OCI-LY1 (cell line): ENCODE measurements around the gene FAT1.

ENCODE experiments used
- H2AFZ ChIP-seq: fragments of 200-600 bp; sonication (generic), shearing (Covaris generic); 2 replicates; pipeline ENCODE4 v1.6.0; 2014; ENCODE audit warnings: antibody characterized with exemption, mild to moderate bottlenecking, low read length
- H3F3A ChIP-seq: fragments of 200-600 bp; sonication (generic), shearing (Covaris generic); 2 replicates; pipeline ENCODE4 v1.6.0; 2014; ENCODE audit warnings: mild to moderate bottlenecking, antibody characterized with exemption, low read length, moderate library complexity; ENCODE audit not compliant: insufficient read depth
- H3K27ac ChIP-seq: fragments of 200-600 bp; sonication (generic); 2 replicates; pipeline ENCODE4 v1.5.1; 2014; ENCODE audit warnings: low read length, mixed run types, mild to moderate bottlenecking, low read depth; ENCODE audit not compliant: poor library complexity, severe bottlenecking
- H3K27me3 ChIP-seq: fragments of 200-600 bp; sonication (generic); 2 replicates; pipeline ENCODE4 v1.6.0; 2014; ENCODE audit warnings: antibody characterized with exemption, mild to moderate bottlenecking, low read length, moderate library complexity; ENCODE audit not compliant: insufficient read depth
- H3K36me3 ChIP-seq: fragments of 200-600 bp; sonication (generic); 2 replicates; pipeline ENCODE4 v1.6.1; 2014; ENCODE audit warnings: mild to moderate bottlenecking, antibody characterized with exemption, low read length, moderate library complexity, mixed read lengths; ENCODE audit not compliant: insufficient read depth
- H3K4me1 ChIP-seq: fragments of 200-600 bp; sonication (generic); 2 replicates; pipeline ENCODE4 v1.5.1; 2014; ENCODE audit warnings: mild to moderate bottlenecking, low read length, moderate library complexity; ENCODE audit not compliant: insufficient read depth, severe bottlenecking
- H3K4me2 ChIP-seq: fragments of 200-600 bp; sonication (generic), shearing (Covaris generic); 2 replicates; pipeline ENCODE4 v1.6.1; 2014; ENCODE audit warnings: low read length
- H3K4me3 ChIP-seq: fragments of 200-600 bp; sonication (generic); 2 replicates; pipeline ENCODE4 v1.5.1; 2014; ENCODE audit warnings: low read length, low read depth, mild to moderate bottlenecking, mixed read lengths; ENCODE audit not compliant: poor library complexity, severe bottlenecking
- H3K79me2 ChIP-seq: fragments of 200-600 bp; shearing (Covaris generic); 2 replicates; pipeline ENCODE4 v1.6.1; 2016; ENCODE audit warnings: mixed run types, low read length, mixed read lengths; ENCODE audit not compliant: insufficient read depth
- H3K9ac ChIP-seq: fragments of 200-600 bp; sonication (generic), shearing (Covaris generic); 2 replicates; pipeline ENCODE4 v1.6.1; 2014; ENCODE audit warnings: mild to moderate bottlenecking, low read length, mixed read lengths
- H3K9me2 ChIP-seq: fragments of 200-600 bp; sonication (generic), shearing (Covaris generic); 2 replicates; pipeline ENCODE4 v1.6.1; 2014; ENCODE audit warnings: low read depth, mild to moderate bottlenecking, low read length, mixed read lengths
- H3K9me3 ChIP-seq: fragments of 200-600 bp; shearing (Covaris generic); 2 replicates; pipeline ENCODE4 v1.6.1; 2014; ENCODE audit warnings: low read length, mixed read lengths
- H4K20me1 ChIP-seq: fragments of 200-600 bp; sonication (generic), shearing (Covaris generic); 2 replicates; pipeline ENCODE4 v1.6.0; 2016; ENCODE audit warnings: mild to moderate bottlenecking, low read length; ENCODE audit not compliant: insufficient read depth
- CTCF ChIP-seq: fragments of 200-600 bp; sonication (generic), shearing (Covaris generic); IDR thresholded peaks from 2 replicates; pipeline ENCODE4 v1.5.1; 2017; ENCODE audit warnings: mild to moderate bottlenecking, antibody characterized with exemption, low read length, moderate library complexity, mixed read lengths
- EZH2 ChIP-seq: fragments of 200-600 bp; sonication (generic), shearing (Covaris generic); IDR thresholded peaks from 2 replicates; pipeline ENCODE4 v1.8.0; 2017; ENCODE audit warnings: borderline replicate concordance, mixed run types, mild to moderate bottlenecking, antibody characterized with exemption, low read length, moderate library complexity, mixed read lengths

Gene FAT1

GRCh38 chr4:186734251-186734650 lies 10.6 kb upstream of the FAT1 start:
- no peak overlapping the region for H3K4me2 ChIP-seq
- no peak overlapping the region for H3K9ac ChIP-seq
- H4K20me1 ChIP-seq: no peaks in the 10 kb centered on the region
- H3K9me2 ChIP-seq: no peaks in the 10 kb centered on the region
- no peaks in the 10 kb centered on the region for H3K27me3 ChIP-seq
- TF ChIP-seq CTCF (no peak), EZH2 (no peak)
- H3K9me3 ChIP-seq: no peaks in the 10 kb centered on the region
- no peak overlapping the region for H2AFZ ChIP-seq
- no peaks in the 10 kb centered on the region for H3K4me1 ChIP-seq
- no peaks in the 10 kb centered on the region for H3F3A ChIP-seq
- H3K36me3 ChIP-seq: no peaks in the 10 kb centered on the region
- H3K27ac ChIP-seq: no peak overlapping the region
- no peak overlapping the region for H3K4me3 ChIP-seq
- H3K79me2 ChIP-seq: no peaks in the 10 kb centered on the region

GRCh38 chr4:186733778-186734177 lies 10.1 kb upstream of the FAT1 start:
- Histone ChIP-seq H3F3A (no peaks in the 10 kb centered on the region), H2AFZ (no peak overlapping the region), H3K9ac (no peak overlapping the region), H3K27me3 (no peaks in the 10 kb centered on the region), H3K27ac (no peak overlapping the region), H3K9me2 (no peaks in the 10 kb centered on the region), H3K4me2 (no peak overlapping the region), H3K9me3 (no peaks in the 10 kb centered on the region), H3K36me3 (no peaks in the 10 kb centered on the region), H3K79me2 (no peaks in the 10 kb centered on the region), H4K20me1 (no peaks in the 10 kb centered on the region), H3K4me1 (no peaks in the 10 kb centered on the region), H3K4me3 (no peak overlapping the region)
- TF ChIP-seq CTCF (no peak), EZH2 (no peak)

DNA sequence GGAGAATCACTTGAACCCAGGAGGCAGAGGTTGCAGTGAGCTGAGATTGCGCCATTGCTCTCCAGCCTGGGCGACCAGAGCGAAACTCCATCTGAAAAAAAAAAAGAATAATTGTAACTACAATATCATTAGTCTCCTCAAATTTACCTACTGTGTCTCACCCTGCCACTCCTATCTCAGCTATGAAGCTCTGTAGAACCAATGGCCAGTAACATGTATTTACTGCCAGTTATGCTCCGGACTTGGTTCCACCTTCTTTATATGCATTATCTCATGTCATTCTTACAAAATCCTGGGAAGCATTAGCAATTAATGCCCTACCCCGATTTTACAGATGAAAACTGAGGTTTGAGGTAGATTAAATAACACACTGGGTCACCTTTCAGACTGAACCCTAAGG lies 7.0 kb upstream of the FAT1 start:
- no peak overlapping the region for H3K4me3 ChIP-seq
- no peak for TF ChIP-seq CTCF
- no peak for TF ChIP-seq EZH2
- no peaks in the 10 kb centered on the region for H3K9me2 ChIP-seq

More for the DNA sequence above, 7.0 kb upstream of the FAT1 start:
- Histone ChIP-seq H4K20me1 (no peaks in the 10 kb centered on the region), H3K79me2 (no peaks in the 10 kb centered on the region), H3K36me3 (no peaks in the 10 kb centered on the region), H3K9me3 (peaks cover 6% of the 10 kb centered on the region; the same call in 1 of the 2 replicates), H3K27ac (no peak overlapping the region), H3F3A (no peaks in the 10 kb centered on the region), H3K27me3 (no peaks in the 10 kb centered on the region), H3K4me1 (no peaks in the 10 kb centered on the region), H2AFZ (peak overlapping the region; percentile 66; the same call in 1 of the 2 replicates), H3K9ac (no peak overlapping the region), H3K4me2 (no peak overlapping the region)
